GM23338 (cell line): ENCODE measurements around the gene TMEM59L. TPM values are rescaled to one million over a fixed set of nuclear protein-coding genes. Genes with fewer than 3 reads are reported as not detected.

Source experiments
- ATAC-seq: fragments of 200-7000 bp; cut with Tn5 transposase; 3 replicates; pipeline ENCODE4 v1.9.1; 2020
- DNase-seq: peaks from one replicate; pipeline ENCODE4 v3.0.0-alpha.2; 2015; ENCODE audit warnings: low spot score
- H2AFZ ChIP-seq: fragments of 200-600 bp; sonication (generic); 2 replicates; pipeline ENCODE4 v1.8.0; 2016; ENCODE audit warnings: antibody characterized with exemption, mild to moderate bottlenecking, moderate library complexity
- H3F3A ChIP-seq: fragments of 200-600 bp; sonication (generic); replicated peaks from 2 replicates; pipeline ENCODE4 v1.8.0; 2017; ENCODE audit warnings: antibody characterized with exemption, mixed run types, low read depth
- H3K27ac ChIP-seq: fragments of 200-600 bp; sonication (generic); 2 replicates; pipeline ENCODE4 v1.6.1; 2016; ENCODE audit warnings: low read depth
- H3K27me3 ChIP-seq: fragments of 200-600 bp; sonication (generic); 2 replicates; pipeline ENCODE4 v1.8.0; 2016; ENCODE audit warnings: mild to moderate bottlenecking, mixed run types, moderate library complexity; ENCODE audit not compliant: insufficient read depth
- H3K36me3 ChIP-seq: fragments of 200-600 bp; sonication (generic); 2 replicates; pipeline ENCODE4 v1.8.0; 2016; ENCODE audit warnings: mild to moderate bottlenecking; ENCODE audit not compliant: insufficient read depth
- H3K4me1 ChIP-seq: fragments of 200-600 bp; sonication (generic); 2 replicates; pipeline ENCODE4 v1.8.0; 2016; ENCODE audit warnings: mild to moderate bottlenecking, moderate library complexity; ENCODE audit not compliant: insufficient read depth
- H3K4me2 ChIP-seq: fragments of 200-600 bp; sonication (generic); 2 replicates; pipeline ENCODE4 v1.7.1; 2017; ENCODE audit warnings: mixed run types
- H3K4me3 ChIP-seq: fragments of 200-600 bp; sonication (generic); 2 replicates; pipeline ENCODE4 v1.6.1; 2016; ENCODE audit warnings: mixed run types
- H3K79me2 ChIP-seq: fragments of 200-600 bp; sonication (generic); replicated peaks from 2 replicates; pipeline ENCODE4 v1.8.0; 2017; ENCODE audit warnings: mild to moderate bottlenecking; ENCODE audit not compliant: insufficient read depth
- H3K9me2 ChIP-seq: fragments of 200-600 bp; sonication (generic); 2 replicates; pipeline ENCODE4 v1.8.0; 2017; ENCODE audit not compliant: insufficient read depth
- H4K20me1 ChIP-seq: fragments of 200-600 bp; sonication (generic); replicated peaks from 2 replicates; pipeline ENCODE4 v1.8.0; 2017; ENCODE audit warnings: mild to moderate bottlenecking; ENCODE audit not compliant: insufficient read depth
- H3K27ac Mint-ChIP-seq: 2 replicates; pipeline ENCODE4 v1.8.0; 2020; ENCODE audit warnings: inconsistent platforms, mild to moderate bottlenecking, moderate library complexity, mixed read lengths
- H3K27me3 Mint-ChIP-seq: 3 replicates; pipeline ENCODE4 v1.8.0; 2022; ENCODE audit warnings: low read depth, mild to moderate bottlenecking, moderate library complexity, mixed read lengths, inconsistent platforms; ENCODE audit not compliant: insufficient read depth, poor library complexity
- H3K36me3 Mint-ChIP-seq: 3 replicates; pipeline ENCODE4 v1.8.0; 2021; ENCODE audit warnings: low read depth, mild to moderate bottlenecking, inconsistent platforms, moderate library complexity, mixed read lengths
- H3K4me1 Mint-ChIP-seq: 3 replicates; pipeline ENCODE4 v1.8.0; 2020; ENCODE audit warnings: mild to moderate bottlenecking, inconsistent platforms, mixed read lengths
- H3K4me3 Mint-ChIP-seq: 3 replicates; pipeline ENCODE4 v1.8.0; 2021; ENCODE audit warnings: moderate library complexity, mild to moderate bottlenecking, inconsistent platforms, mixed read lengths
- H3K9me3 Mint-ChIP-seq: 3 replicates; pipeline ENCODE4 v1.8.0; 2020; ENCODE audit warnings: moderate library complexity, mild to moderate bottlenecking, inconsistent platforms, mixed read lengths
- CREB1 ChIP-seq: fragments of 250-450 bp; sonication (Bioruptor Pico); IDR thresholded peaks from 2 replicates; pipeline ENCODE4 v1.5.0; 2020; ENCODE audit warnings: low read depth, mild to moderate bottlenecking, moderate library complexity
- CTCF ChIP-seq, 2 experiments: fragments of 200-600 bp in 1 of 2; sonication (generic) in 1 of 2; conservative IDR thresholded peaks; 2 replicates each; pipeline versions ENCODE4 v1.5.1 to v1.6.1; 2016 to 2017; ENCODE audit warnings: antibody characterized with exemption in 2 of 2, low read depth in 2 of 2, mild to moderate bottlenecking in 2 of 2, moderate library complexity in 1 of 2
- EZH2phosphoT487 ChIP-seq: fragments of 200-600 bp; sonication (generic); IDR thresholded peaks from one replicate; pipeline ENCODE4 v1.8.1; 2018; ENCODE audit warnings: antibody characterized with exemption; ENCODE audit not compliant: unreplicated experiment
- JUNB ChIP-seq: IDR thresholded peaks from one replicate; pipeline ENCODE4 v1.6.1; 2016; ENCODE audit warnings: antibody characterized with exemption; ENCODE audit not compliant: unreplicated experiment
- ZNF114 ChIP-seq: fragments of 250-450 bp; sonication (Bioruptor Pico); IDR thresholded peaks from 2 replicates; pipeline ENCODE4 v1.5.0; 2020; ENCODE audit warnings: mild to moderate bottlenecking, moderate library complexity
- ZNF331 ChIP-seq: fragments of 250-450 bp; sonication (Bioruptor Pico); IDR thresholded peaks from 2 replicates; pipeline ENCODE4 v1.5.0; 2020; ENCODE audit warnings: low read depth, mild to moderate bottlenecking, moderate library complexity
- polyA plus RNA-seq: library from polyadenylated mRNA; unstranded; fragments of >200 nt; fragmentation: Nextera tagmentation; extraction: Ambion mirVana; gene quantifications from 2 replicates; pipeline ENCODE4 v1.2.1, GENCODE V29; 2016
- total RNA-seq: library from RNA; depleted of rRNA; stranded (reverse); fragments of >200 nt; shearing (Covaris generic); gene quantifications from 2 replicates; pipeline ENCODE4 v1.2.3, GENCODE V29; 2014
- TF ChIP-seq, protein P1 (sequence below): IDR thresholded peaks from 2 replicates; pipeline ENCODE4 v1.6.1; 2016; ENCODE audit warnings: antibody characterized with exemption
- TF ChIP-seq, protein P2 (sequence below): IDR thresholded peaks from one replicate; pipeline ENCODE4 v1.6.1; 2018; ENCODE audit warnings: antibody characterized with exemption; ENCODE audit not compliant: unreplicated experiment
- TF ChIP-seq, protein P3 (sequence below): fragments of 250-450 bp; sonication (Bioruptor Pico); IDR thresholded peaks from 2 replicates; pipeline ENCODE4 v1.5.0; 2020; ENCODE audit warnings: mild to moderate bottlenecking, moderate library complexity

The TMEM59L gene
- total and polyA plus RNA-seq, 2 experiments from 2014 or later, result 9.8 to 15.7 TPM

GRCh38 chr19:18594096-18594823 lies 18.4 kb upstream of the TMEM59L start (continued):
- TF ChIP-seq CTCF (conservative IDR thresholded peaks at IDR 0.05; ENCODE audit: low read depth in 2 of 2), result peak; percentile 59 to 73
- TF ChIP-seq ZNF331, result no peak
- TF ChIP-seq, protein P1, sequence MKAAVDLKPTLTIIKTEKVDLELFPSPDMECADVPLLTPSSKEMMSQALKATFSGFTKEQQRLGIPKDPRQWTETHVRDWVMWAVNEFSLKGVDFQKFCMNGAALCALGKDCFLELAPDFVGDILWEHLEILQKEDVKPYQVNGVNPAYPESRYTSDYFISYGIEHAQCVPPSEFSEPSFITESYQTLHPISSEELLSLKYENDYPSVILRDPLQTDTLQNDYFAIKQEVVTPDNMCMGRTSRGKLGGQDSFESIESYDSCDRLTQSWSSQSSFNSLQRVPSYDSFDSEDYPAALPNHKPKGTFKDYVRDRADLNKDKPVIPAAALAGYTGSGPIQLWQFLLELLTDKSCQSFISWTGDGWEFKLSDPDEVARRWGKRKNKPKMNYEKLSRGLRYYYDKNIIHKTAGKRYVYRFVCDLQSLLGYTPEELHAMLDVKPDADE, result no peak
- TF ChIP-seq EZH2phosphoT487, result no peak
- TF ChIP-seq ZNF114 (CRISPR knock-in tag), result no peak
- TF ChIP-seq JUNB, result no peak

- no peak for DNase-seq
- H3K4me3 ChIP-seq, result peak overlapping the region; percentile 68
- peak overlapping the region; percentile 79 for H3K4me3 Mint-ChIP-seq
- peaks cover 17% of the 10 kb centered on the region for H3K36me3 Mint-ChIP-seq
- H3F3A ChIP-seq, result peaks cover 47% of the 10 kb centered on the region
- 0 out of 2 replicates have a peak overlapping the region, but pooled peaks have one; percentile 66 for H3K27ac ChIP-seq
- 0 out of 2 replicates have a peak overlapping the region, but pooled peaks have one; percentile 59 for H2AFZ ChIP-seq
- H3K79me2 ChIP-seq, result peaks cover 3% of the 10 kb centered on the region; the same call in 1 of the 2 replicates
- no peaks in the 10 kb centered on the region; the same call in 1 of the 2 replicates for H3K36me3 ChIP-seq
- peak overlapping the region; percentile 94 for H3K4me2 ChIP-seq
- peaks cover 46% of the 10 kb centered on the region for H3K4me1 ChIP-seq
- H3K27me3 ChIP-seq, result peaks cover 15% of the 10 kb centered on the region; the same call in 1 of the 2 replicates
- peaks cover 51% of the 10 kb centered on the region for H3K27me3 Mint-ChIP-seq
- peaks cover 46% of the 10 kb centered on the region for H3K4me1 Mint-ChIP-seq
- H4K20me1 ChIP-seq, result no peaks in the 10 kb centered on the region; the same call in 1 of the 2 replicates
- peak overlapping the region; percentile 76 for H3K27ac Mint-ChIP-seq
- H3K9me2 ChIP-seq, result no peaks in the 10 kb centered on the region
- ATAC-seq, result no peak
- 0 out of 3 replicates have a peak, but pooled peaks cover 4% of the 10 kb centered on the region for H3K9me3 Mint-ChIP-seq
- TF ChIP-seq, protein P2, sequence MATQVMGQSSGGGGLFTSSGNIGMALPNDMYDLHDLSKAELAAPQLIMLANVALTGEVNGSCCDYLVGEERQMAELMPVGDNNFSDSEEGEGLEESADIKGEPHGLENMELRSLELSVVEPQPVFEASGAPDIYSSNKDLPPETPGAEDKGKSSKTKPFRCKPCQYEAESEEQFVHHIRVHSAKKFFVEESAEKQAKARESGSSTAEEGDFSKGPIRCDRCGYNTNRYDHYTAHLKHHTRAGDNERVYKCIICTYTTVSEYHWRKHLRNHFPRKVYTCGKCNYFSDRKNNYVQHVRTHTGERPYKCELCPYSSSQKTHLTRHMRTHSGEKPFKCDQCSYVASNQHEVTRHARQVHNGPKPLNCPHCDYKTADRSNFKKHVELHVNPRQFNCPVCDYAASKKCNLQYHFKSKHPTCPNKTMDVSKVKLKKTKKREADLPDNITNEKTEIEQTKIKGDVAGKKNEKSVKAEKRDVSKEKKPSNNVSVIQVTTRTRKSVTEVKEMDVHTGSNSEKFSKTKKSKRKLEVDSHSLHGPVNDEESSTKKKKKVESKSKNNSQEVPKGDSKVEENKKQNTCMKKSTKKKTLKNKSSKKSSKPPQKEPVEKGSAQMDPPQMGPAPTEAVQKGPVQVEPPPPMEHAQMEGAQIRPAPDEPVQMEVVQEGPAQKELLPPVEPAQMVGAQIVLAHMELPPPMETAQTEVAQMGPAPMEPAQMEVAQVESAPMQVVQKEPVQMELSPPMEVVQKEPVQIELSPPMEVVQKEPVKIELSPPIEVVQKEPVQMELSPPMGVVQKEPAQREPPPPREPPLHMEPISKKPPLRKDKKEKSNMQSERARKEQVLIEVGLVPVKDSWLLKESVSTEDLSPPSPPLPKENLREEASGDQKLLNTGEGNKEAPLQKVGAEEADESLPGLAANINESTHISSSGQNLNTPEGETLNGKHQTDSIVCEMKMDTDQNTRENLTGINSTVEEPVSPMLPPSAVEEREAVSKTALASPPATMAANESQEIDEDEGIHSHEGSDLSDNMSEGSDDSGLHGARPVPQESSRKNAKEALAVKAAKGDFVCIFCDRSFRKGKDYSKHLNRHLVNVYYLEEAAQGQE, result no peak
- TF ChIP-seq CREB1 (CRISPR knock-in tag), result no peak
- TF ChIP-seq, protein P3, sequence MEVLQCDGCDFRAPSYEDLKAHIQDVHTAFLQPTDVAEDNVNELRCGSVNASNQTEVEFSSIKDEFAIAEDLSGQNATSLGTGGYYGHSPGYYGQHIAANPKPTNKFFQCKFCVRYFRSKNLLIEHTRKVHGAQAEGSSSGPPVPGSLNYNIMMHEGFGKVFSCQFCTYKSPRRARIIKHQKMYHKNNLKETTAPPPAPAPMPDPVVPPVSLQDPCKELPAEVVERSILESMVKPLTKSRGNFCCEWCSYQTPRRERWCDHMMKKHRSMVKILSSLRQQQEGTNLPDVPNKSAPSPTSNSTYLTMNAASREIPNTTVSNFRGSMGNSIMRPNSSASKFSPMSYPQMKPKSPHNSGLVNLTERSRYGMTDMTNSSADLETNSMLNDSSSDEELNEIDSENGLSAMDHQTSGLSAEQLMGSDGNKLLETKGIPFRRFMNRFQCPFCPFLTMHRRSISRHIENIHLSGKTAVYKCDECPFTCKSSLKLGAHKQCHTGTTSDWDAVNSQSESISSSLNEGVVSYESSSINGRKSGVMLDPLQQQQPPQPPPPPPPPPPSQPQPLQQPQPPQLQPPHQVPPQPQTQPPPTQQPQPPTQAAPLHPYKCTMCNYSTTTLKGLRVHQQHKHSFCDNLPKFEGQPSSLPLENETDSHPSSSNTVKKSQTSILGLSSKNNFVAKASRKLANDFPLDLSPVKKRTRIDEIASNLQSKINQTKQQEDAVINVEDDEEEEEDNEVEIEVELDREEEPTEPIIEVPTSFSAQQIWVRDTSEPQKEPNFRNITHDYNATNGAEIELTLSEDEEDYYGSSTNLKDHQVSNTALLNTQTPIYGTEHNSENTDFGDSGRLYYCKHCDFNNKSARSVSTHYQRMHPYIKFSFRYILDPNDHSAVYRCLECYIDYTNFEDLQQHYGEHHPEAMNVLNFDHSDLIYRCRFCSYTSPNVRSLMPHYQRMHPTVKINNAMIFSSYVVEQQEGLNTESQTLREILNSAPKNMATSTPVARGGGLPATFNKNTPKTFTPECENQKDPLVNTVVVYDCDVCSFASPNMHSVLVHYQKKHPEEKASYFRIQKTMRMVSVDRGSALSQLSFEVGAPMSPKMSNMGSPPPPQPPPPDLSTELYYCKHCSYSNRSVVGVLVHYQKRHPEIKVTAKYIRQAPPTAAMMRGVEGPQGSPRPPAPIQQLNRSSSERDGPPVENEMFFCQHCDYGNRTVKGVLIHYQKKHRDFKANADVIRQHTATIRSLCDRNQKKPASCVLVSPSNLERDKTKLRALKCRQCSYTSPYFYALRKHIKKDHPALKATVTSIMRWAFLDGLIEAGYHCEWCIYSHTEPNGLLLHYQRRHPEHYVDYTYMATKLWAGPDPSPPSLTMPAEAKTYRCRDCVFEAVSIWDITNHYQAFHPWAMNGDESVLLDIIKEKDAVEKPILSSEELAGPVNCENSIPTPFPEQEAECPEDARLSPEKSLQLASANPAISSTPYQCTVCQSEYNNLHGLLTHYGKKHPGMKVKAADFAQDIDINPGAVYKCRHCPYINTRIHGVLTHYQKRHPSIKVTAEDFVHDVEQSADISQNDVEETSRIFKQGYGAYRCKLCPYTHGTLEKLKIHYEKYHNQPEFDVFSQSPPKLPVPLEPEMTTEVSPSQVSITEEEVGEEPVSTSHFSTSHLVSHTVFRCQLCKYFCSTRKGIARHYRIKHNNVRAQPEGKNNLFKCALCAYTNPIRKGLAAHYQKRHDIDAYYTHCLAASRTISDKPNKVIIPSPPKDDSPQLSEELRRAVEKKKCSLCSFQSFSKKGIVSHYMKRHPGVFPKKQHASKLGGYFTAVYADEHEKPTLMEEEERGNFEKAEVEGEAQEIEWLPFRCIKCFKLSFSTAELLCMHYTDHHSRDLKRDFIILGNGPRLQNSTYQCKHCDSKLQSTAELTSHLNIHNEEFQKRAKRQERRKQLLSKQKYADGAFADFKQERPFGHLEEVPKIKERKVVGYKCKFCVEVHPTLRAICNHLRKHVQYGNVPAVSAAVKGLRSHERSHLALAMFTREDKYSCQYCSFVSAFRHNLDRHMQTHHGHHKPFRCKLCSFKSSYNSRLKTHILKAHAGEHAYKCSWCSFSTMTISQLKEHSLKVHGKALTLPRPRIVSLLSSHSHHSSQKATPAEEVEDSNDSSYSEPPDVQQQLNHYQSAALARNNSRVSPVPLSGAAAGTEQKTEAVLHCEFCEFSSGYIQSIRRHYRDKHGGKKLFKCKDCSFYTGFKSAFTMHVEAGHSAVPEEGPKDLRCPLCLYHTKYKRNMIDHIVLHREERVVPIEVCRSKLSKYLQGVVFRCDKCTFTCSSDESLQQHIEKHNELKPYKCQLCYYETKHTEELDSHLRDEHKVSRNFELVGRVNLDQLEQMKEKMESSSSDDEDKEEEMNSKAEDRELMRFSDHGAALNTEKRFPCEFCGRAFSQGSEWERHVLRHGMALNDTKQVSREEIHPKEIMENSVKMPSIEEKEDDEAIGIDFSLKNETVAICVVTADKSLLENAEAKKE (CRISPR knock-in tag), result no peak
These were observed 17.8 kb upstream of the TMEM59L start for GRCh38 chr19:18594824-18595373.
